B cell (primary cell): ENCODE measurements around the gene PLXNA3. TPM values are rescaled to one million over a fixed set of nuclear protein-coding genes. Genes with fewer than 3 reads are reported as not detected.
A peak's percentile ranks its signal among the peaks of the same experiment; 100 is the strongest.

Experiments
- ATAC-seq: fragments of 200-7000 bp; cut with Tn5 transposase; one replicate; pipeline ENCODE4 v1.10.0; 2021; ENCODE audit warnings: low read depth, mild to moderate bottlenecking, moderate number of reproducible peaks, moderate library complexity
- CTCF ChIA-PET: fragments of 350-600 bp; sonication (Branson Sonifier 250); formaldehyde crosslinking; loops from one replicate; lab custom pipeline; 2021; ENCODE audit warnings: antibody characterized with exemption, inconsistent platforms; lab: Charles Lee
- POLR2A ChIA-PET: fragments of 350-600 bp; sonication (Branson Sonifier 250); formaldehyde crosslinking; loops from one replicate; lab custom pipeline; 2021; ENCODE audit warnings: antibody characterized with exemption; lab: Charles Lee
- DNase-seq: peaks from one replicate; pipeline ENCODE4 v3.0.0; 2013
- H2AFZ ChIP-seq: 2 replicates; pipeline ENCODE4 v1.6.1; 2012; ENCODE audit warnings: mild to moderate bottlenecking, low read depth, low read length; ENCODE audit not compliant: insufficient read depth, poor library complexity, severe bottlenecking
- H3K27ac ChIP-seq, 2 donors: 1 replicate in 1 of 2; 2 replicates in 1 of 2; pipeline ENCODE4 v1.5.1; 2012 to 2013; ENCODE audit warnings: low read length in 2 of 2, mild to moderate bottlenecking in 2 of 2, moderate library complexity in 1 of 2
- H3K27me3 ChIP-seq, 4 experiments: fragments of 200-600 bp in 1 of 4; sonication (generic) in 1 of 4; replicated peaks in 1 of 4; 1 replicate in 2 of 4; 2 replicates in 2 of 4; pipeline versions ENCODE4 v1.6.1 to v1.7.0; 2013 to 2016; ENCODE audit warnings: low read length in 3 of 4, mild to moderate bottlenecking in 2 of 4, mixed read lengths in 1 of 4, moderate library complexity in 1 of 4; ENCODE audit not compliant: insufficient read depth in 4 of 4, control insufficient read depth in 3 of 4; ENCODE audit errors: control extremely low read depth in 1 of 4
- H3K36me3 ChIP-seq, 2 experiments: replicated peaks in 1 of 2; 1 replicate in 1 of 2; 2 replicates in 1 of 2; pipeline versions ENCODE4 v1.6.1 to v1.7.1; 2013; ENCODE audit warnings: low read length in 1 of 2; ENCODE audit not compliant: insufficient read depth in 2 of 2, control insufficient read depth in 1 of 2; ENCODE audit errors: control extremely low read depth in 1 of 2, extremely low read depth in 1 of 2
- H3K4me1 ChIP-seq, 2 donors: fragments of 200-600 bp in 1 of 2; sonication (generic) in 1 of 2; 1 replicate in 1 of 2; 2 replicates in 1 of 2; pipeline versions ENCODE4 v1.5.1 to v1.6.1; 2013 to 2017; ENCODE audit warnings: low read length in 2 of 2; ENCODE audit not compliant: control insufficient read depth in 2 of 2, insufficient read depth in 2 of 2
- H3K4me2 ChIP-seq: replicated peaks from 2 replicates; pipeline ENCODE3; 2012; ENCODE audit warnings: mild to moderate bottlenecking, low read depth, low read length; ENCODE audit not compliant: poor library complexity, severe bottlenecking
- H3K4me3 ChIP-seq, 5 experiments: fragments of 200-600 bp in 1 of 5; sonication (generic) in 1 of 5; 1 replicate in 3 of 5; 2 replicates in 2 of 5; pipeline versions ENCODE4 v1.5.1 to v1.7.0; 2011 to 2016; ENCODE audit warnings: low read length in 4 of 5, mild to moderate bottlenecking in 4 of 5, low read depth in 2 of 5, control low read depth in 1 of 5, moderate library complexity in 1 of 5; ENCODE audit not compliant: insufficient read depth in 1 of 5; ENCODE audit errors: control extremely low read depth in 1 of 5, extremely low read depth in 1 of 5
- H3K79me2 ChIP-seq: fragments of 200-600 bp; sonication (generic); one replicate; pipeline ENCODE4 v1.6.0; 2016; ENCODE audit warnings: low read length; ENCODE audit not compliant: control insufficient read depth, insufficient read depth
- H3K9ac ChIP-seq: fragments of 200-600 bp; sonication (generic); 2 replicates; pipeline ENCODE4 v1.6.1; 2017; ENCODE audit warnings: mild to moderate bottlenecking, low read length, moderate library complexity
- H3K9me3 ChIP-seq, 3 donors: one replicate each; pipeline versions ENCODE4 v1.6.1 to v1.7.1; 2013; ENCODE audit warnings: low read length in 2 of 3; ENCODE audit not compliant: control insufficient read depth in 2 of 3, insufficient read depth in 1 of 3; ENCODE audit errors: control extremely low read depth in 1 of 3
- H4K20me1 ChIP-seq: 2 replicates; pipeline ENCODE4 v1.6.0; 2012; ENCODE audit warnings: mild to moderate bottlenecking, low read length; ENCODE audit not compliant: insufficient read depth, control insufficient read depth, poor library complexity, severe bottlenecking
- H3K27ac Mint-ChIP-seq: one replicate; pipeline ENCODE4 v1.8.0; 2021; ENCODE audit warnings: mixed read lengths
- H3K27me3 Mint-ChIP-seq: one replicate; pipeline ENCODE4 v1.8.0; 2021; ENCODE audit warnings: mixed read lengths
- H3K4me1 Mint-ChIP-seq: one replicate; pipeline ENCODE4 v1.8.0; 2021; ENCODE audit warnings: mixed read lengths
- H3K4me3 Mint-ChIP-seq: one replicate; pipeline ENCODE4 v1.8.0; 2021; ENCODE audit warnings: mixed read lengths
- H3K9me3 Mint-ChIP-seq: one replicate; pipeline ENCODE4 v1.8.0; 2022; ENCODE audit warnings: mixed read lengths; ENCODE audit not compliant: insufficient read depth
- EZH2 ChIP-seq: IDR thresholded peaks from 2 replicates; pipeline ENCODE4 v1.6.1; 2012; ENCODE audit warnings: borderline replicate concordance, low read depth, mild to moderate bottlenecking, moderate library complexity, low read length; ENCODE audit not compliant: insufficient read depth, poor library complexity, severe bottlenecking
- WGBS: methylation state at CpG from one replicate; pipeline ENCODE4 v1.1.5; 2013; ENCODE audit warnings: missing lambda C conversion rate; ENCODE audit not compliant: insufficient coverage; 5-methylcytosine and 5-hydroxymethylcytosine counted together
- intact Hi-C: fragments of 100-400 bp; cut with micrococcal nuclease; formaldehyde crosslinking; loops from one replicate; pipeline ENCODE4 v1.10.0; 2022
- polyA minus RNA-seq: library from RNA; depleted of rRNA, polyadenylated mRNA; stranded (reverse); fragments of >200 nt; gene quantifications from 2 replicates; pipeline ENCODE4 v1.2.3, GENCODE V29; 2012
- polyA plus RNA-seq: library from polyadenylated mRNA; depleted of rRNA; stranded (reverse); fragments of >200 nt; gene quantifications from 2 replicates; pipeline ENCODE4 v1.2.3, GENCODE V29; 2012
- total RNA-seq, 2 donors: library from RNA; stranded (reverse); fragments of 120-200 nt in 1 of 2; gene quantifications; 1 replicate in 1 of 2; 2 replicates in 1 of 2; pipeline versions ENCODE4 v1.2.3 to v1.2.4, GENCODE V29; 2013 to 2022
- TF ChIP-seq, protein P1 (sequence below): fragments of 200-600 bp; IDR thresholded peaks from one replicate; pipeline ENCODE4 v1.8.0; 2022; ENCODE audit warnings: antibody characterized with exemption, mild to moderate bottlenecking

Gene PLXNA3
- total RNA-seq (114 and 120 TPM in 2 replicates), polyA plus RNA-seq (50.5 and 68.6 TPM in 2 replicates), polyA minus RNA-seq (14.9 and 45.4 TPM in 2 replicates)
- 5.7 TPM for total RNA-seq (2013)

DNA sequence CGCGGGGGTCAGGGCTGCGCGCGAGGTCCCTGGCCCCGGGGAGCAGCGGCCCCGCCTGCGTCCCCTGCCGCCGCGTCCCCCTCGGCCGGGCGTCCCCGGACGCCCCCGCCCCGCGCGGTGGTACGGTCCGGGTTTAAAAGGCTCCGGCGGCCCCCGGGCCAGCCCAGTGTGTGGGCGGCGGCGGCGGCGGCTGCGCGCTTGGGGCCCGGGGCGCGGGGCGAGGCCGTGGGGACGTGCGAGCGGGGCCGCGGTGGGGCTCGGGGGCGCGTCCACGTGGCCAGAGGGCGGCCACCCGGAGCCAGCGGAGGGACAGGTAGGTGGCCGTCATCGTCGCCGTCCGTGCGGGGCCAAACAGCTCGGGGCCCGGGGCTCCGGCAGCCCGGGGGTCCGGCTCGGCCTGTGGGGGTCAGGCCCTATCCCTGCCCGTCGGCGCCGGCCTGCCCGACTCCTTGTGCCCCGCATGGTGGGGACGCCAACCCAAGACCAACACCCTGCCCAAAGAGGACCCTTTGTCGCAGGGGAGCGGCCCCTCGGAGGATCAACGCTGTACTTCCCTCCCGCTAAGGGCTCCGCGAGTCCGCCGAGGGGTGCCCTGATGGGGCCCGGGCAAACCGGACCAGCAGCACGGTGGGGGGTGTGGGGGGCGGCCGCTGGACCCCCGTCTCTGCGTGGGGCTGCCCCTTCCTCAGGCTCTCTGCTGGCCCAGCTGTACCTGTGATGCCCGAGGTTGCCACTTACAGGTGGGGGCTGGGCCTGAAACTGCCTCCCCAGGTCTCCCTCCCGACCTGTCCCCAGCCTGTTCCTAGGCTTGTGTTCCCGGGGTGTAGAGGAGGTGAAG lies at the start of gene PLXNA3:
Gene PLXNA3, plus strand, starts transcription at position 166 of the 838 bp plus-strand sequence. CDS start 1,903 bp downstream, outside the sequence.
- no peaks in the 10 kb centered on the region for H4K20me1 ChIP-seq
- no peaks in the 10 kb centered on the region for H3K27me3 ChIP-seq
- peaks cover 0 to 5% of the 10 kb centered on the region in 2 experiments for H3K36me3 ChIP-seq
- POLR2A ChIA-PET: interaction anchor here (0.6 to 2.2 kb wide), 10 partner anchors 15 to 1518 kb away, joined by 3 to 7 read pairs (median 4); partner anchors contain the start of genes LAGE3, RPL10, TAFAZZIN and UBL4A
- DNase-seq (peak; percentile 86), ATAC-seq (peak; percentile 79)
- peak within 1 kb of the TSS; percentile 23 to 69 (median 61) for H3K4me3 ChIP-seq
- H3K4me2 ChIP-seq: peak within 1 kb of the TSS; percentile 85
- Mint-ChIP-seq H3K9me3 (no peaks in the 10 kb centered on the region), H3K27me3 (no peaks in the 10 kb centered on the region), H3K27ac (peak within 1 kb of the TSS; percentile 96), H3K4me1 (peaks cover 14% of the 10 kb centered on the region), H3K4me3 (peak within 1 kb of the TSS; percentile 95)
- peaks cover 22% of the 10 kb centered on the region for H3K79me2 ChIP-seq
- H3K9me3 ChIP-seq: no peaks in the 10 kb centered on the region
- H3K9ac ChIP-seq: peak within 1 kb of the TSS; percentile 64
- peak within 1 kb of the TSS; percentile 68 for H2AFZ ChIP-seq
- WGBS: under 1% methylated on average over 65 of the region's 88 CpGs
- H3K4me1 ChIP-seq: peaks cover 6 to 18% of the 10 kb centered on the region in 2 donors
- H3K27ac ChIP-seq: peak within 1 kb of the TSS; percentile 24 to 66
- CTCF ChIA-PET: interaction anchor here (1.0 to 2.5 kb wide), 3 partner anchors 18 to 69 kb away, joined by 3 to 8 read pairs (median 3); partner anchors contain the start of gene SLC10A3
- TF ChIP-seq EZH2: no peak
- TF ChIP-seq, protein P1, sequence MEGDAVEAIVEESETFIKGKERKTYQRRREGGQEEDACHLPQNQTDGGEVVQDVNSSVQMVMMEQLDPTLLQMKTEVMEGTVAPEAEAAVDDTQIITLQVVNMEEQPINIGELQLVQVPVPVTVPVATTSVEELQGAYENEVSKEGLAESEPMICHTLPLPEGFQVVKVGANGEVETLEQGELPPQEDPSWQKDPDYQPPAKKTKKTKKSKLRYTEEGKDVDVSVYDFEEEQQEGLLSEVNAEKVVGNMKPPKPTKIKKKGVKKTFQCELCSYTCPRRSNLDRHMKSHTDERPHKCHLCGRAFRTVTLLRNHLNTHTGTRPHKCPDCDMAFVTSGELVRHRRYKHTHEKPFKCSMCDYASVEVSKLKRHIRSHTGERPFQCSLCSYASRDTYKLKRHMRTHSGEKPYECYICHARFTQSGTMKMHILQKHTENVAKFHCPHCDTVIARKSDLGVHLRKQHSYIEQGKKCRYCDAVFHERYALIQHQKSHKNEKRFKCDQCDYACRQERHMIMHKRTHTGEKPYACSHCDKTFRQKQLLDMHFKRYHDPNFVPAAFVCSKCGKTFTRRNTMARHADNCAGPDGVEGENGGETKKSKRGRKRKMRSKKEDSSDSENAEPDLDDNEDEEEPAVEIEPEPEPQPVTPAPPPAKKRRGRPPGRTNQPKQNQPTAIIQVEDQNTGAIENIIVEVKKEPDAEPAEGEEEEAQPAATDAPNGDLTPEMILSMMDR: no peak
- intact Hi-C loops: loop anchor here (5.0 kb wide), 3 partner anchors 34 to 59 kb away; partner anchors contain the start of genes FAM3A, SLC10A3 and TAFAZZIN
